Spleen (tissue), 11 donors: Measurements from ENCODE around the gene HSPB6. TPM values are rescaled to one million over a fixed set of nuclear protein-coding genes. Genes with fewer than 3 reads are reported as not detected.
"Not testable (repeated sequence)": the region's sequence is repeated elsewhere in the genome, so short reads cannot be mapped to it uniquely, and the experiment has no call there.

Source experiments
- DNase-seq: peaks from one replicate; pipeline ENCODE4 v3.0.0-alpha.2; 2020
- H3K27ac ChIP-seq, 8 donors: fragments of 200-600 bp; sonication (generic) in 7 of 8; 1 replicate in 4 of 8; 2 replicates in 4 of 8; pipeline versions ENCODE4 v1.5.0 to v1.8.0; 2016 to 2021; ENCODE audit warnings: inconsistent platforms in 4 of 8, mild to moderate bottlenecking in 4 of 8, moderate library complexity in 1 of 8
- H3K27me3 ChIP-seq, 7 donors: fragments of 200-600 bp; sonication (generic) in 6 of 7; replicated peaks in 1 of 7; 1 replicate in 4 of 7; 2 replicates in 3 of 7; pipeline versions ENCODE4 v1.5.0 to v1.8.0; 2016 to 2021; ENCODE audit warnings: inconsistent platforms in 3 of 7, mild to moderate bottlenecking in 1 of 7
- H3K36me3 ChIP-seq, 6 donors: fragments of 200-600 bp; sonication (generic) in 5 of 6; 1 replicate in 4 of 6; 2 replicates in 2 of 6; pipeline versions ENCODE4 v1.5.0 to v1.8.0; 2016 to 2021; ENCODE audit warnings: inconsistent platforms in 2 of 6
- H3K4me1 ChIP-seq, 6 donors: fragments of 200-600 bp; sonication (generic) in 5 of 6; 1 replicate in 3 of 6; 2 replicates in 3 of 6; pipeline versions ENCODE4 v1.5.0 to v1.8.0; 2016 to 2021; ENCODE audit warnings: inconsistent platforms in 3 of 6
- H3K4me3 ChIP-seq, 8 donors: fragments of 200-600 bp; sonication (generic) in 7 of 8; 1 replicate in 4 of 8; 2 replicates in 4 of 8; pipeline versions ENCODE4 v1.5.0 to v1.8.0; 2016 to 2021; ENCODE audit warnings: inconsistent platforms in 4 of 8, mild to moderate bottlenecking in 4 of 8, moderate library complexity in 2 of 8
- H3K9me3 ChIP-seq, 8 donors: fragments of 200-600 bp; sonication (generic) in 7 of 8; 1 replicate in 4 of 8; 2 replicates in 4 of 8; pipeline versions ENCODE4 v1.5.0 to v1.8.0; 2016 to 2021; ENCODE audit warnings: inconsistent platforms in 4 of 8
- CTCF ChIP-seq, 11 experiments: fragments of 200-600 bp in 7 of 11; fragments of 450-650 bp in 4 of 11; sonication (generic) in 4 of 11; IDR thresholded peaks in 8 of 11; conservative IDR thresholded peaks in 3 of 11; 1 replicate in 7 of 11; 2 replicates in 4 of 11; pipeline versions ENCODE4 v1.4.0 to v1.8.0; 2016 to 2021; ENCODE audit warnings: antibody characterized with exemption in 11 of 11, inconsistent platforms in 4 of 11, mild to moderate bottlenecking in 1 of 11
- POLR2A ChIP-seq, 3 donors: fragments of 450-650 bp; IDR thresholded peaks; one replicate each; pipeline ENCODE4 v1.5.1; 2017; ENCODE audit warnings: antibody characterized with exemption in 3 of 3, mild to moderate bottlenecking in 1 of 3
- POLR2AphosphoS5 ChIP-seq, 3 donors: sonication (generic); formaldehyde crosslinking; IDR thresholded peaks; one replicate each; pipeline ENCODE4 v1.5.1; 2017; ENCODE audit warnings: antibody characterized with exemption in 3 of 3
- WGBS, 5 donors: extraction: QIAGEN DNeasy Blood & Tissue Kit in 3 of 5; methylation state at CpG; one replicate each; pipeline versions ENCODE4 v1.1.5 to v1.1.7; 2013 to 2018; 5-methylcytosine and 5-hydroxymethylcytosine counted together
- intact Hi-C: fragments of 100-400 bp; cut with DNase I; formaldehyde crosslinking; loops from one replicate; pipeline ENCODE4 v1.15.0; 2023; ENCODE audit warnings: low total_unique reads
- polyA plus RNA-seq, 3 donors: library from polyadenylated mRNA; stranded (reverse); fragments of 200-250 nt; gene quantifications; one replicate each; pipeline ENCODE4 v1.2.1, GENCODE V29; 2013
- total RNA-seq, 7 donors: library from RNA; depleted of rRNA in 3 of 7; stranded (reverse); fragments of >200 nt in 3 of 7; fragmentation: NEBNext Ultra II Directional in 4 of 7; extraction: Animal tissue kit (Norgen Biotek cat#: 25700) in 4 of 7; gene quantifications; one replicate each; pipeline versions ENCODE4 v1.1.0 to v1.2.1, GENCODE V29; 2016 to 2021
- donor health status: healthy with polysubstance abuse.
- donor health status: DM: no; HTN: no; CAD: no; lungs with moderate emphysema.
- donor health status: DM: no; HTN: no; CAD: no.
- donor health status: Bipolar disorder and iron deficiency.
- donor health status: healthy.
- donor health status: DM: no; HTN: no; CAD: no.
- donor health status: DM: yes; HTN: yes; CAD: no.

Gene HSPB6
- total and polyA plus RNA-seq, 10 donors: 2.1 to 11.0 (median 4.4) TPM

DNA sequence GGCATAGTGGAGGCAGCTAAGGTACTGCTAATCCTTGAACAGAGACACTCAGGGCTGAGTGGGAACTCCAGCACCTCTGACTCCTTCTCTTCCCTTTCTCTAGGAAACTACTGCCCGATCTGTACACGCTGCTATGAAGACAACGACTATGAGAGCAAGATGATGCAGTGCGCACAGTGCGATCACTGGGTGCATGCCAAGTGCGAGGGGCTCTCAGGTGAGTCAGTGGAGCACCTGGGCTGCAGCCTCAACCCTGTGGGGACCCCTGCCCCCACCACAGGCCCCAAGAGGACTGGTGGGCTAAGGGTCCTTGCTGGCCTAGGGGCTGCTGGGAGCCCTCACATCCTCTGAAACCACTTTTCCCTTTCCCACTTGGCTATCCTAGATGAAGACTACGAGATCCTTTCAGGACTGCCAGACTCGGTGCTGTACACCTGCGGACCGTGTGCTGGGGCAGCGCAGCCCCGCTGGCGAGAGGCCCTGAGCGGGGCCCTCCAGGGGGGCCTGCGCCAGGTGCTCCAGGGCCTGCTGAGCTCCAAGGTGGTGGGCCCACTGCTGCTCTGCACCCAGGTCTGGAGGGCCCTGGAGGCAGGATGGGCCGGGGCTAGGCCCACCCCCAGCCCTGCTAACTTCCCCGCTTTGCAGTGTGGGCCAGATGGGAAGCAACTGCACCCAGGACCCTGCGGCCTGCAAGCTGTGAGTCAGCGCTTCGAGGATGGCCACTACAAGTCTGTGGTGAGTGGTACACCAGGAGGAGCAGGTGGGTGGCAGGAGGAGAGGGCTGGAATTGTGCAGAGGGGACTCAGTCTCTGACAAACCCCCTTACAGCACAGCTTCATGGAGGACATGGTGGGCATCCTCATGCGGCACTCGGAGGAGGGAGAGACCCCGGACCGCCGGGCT is 29.5 kb downstream of the HSPB6 start:
- no peak overlapping the region for H3K4me3 ChIP-seq
- peaks cover 0 to 100% (median 100%) of the 10 kb centered on the region in 6 donors for H3K36me3 ChIP-seq
- DNase-seq: no peak
- WGBS, 5 donors: 94 to 96% (median 95%) methylated on average over 17 to 25 of the region's 25 CpGs
- intact Hi-C loops: no loop called here
- no peak overlapping the region for H3K27ac ChIP-seq
- H3K4me1 ChIP-seq: peaks cover 0 to 9% (median 0%) of the 10 kb centered on the region in 6 donors
- no peaks in the 10 kb centered on the region for H3K9me3 ChIP-seq
- no peaks in the 10 kb centered on the region for H3K27me3 ChIP-seq
- no peak for TF ChIP-seq POLR2A (IDR thresholded peaks at IDR 0.05)
- TF ChIP-seq CTCF (IDR thresholded peaks at IDR 0.05 in 8 of 11, conservative IDR thresholded peaks at IDR 0.05 in 3 of 11): no peak
- TF ChIP-seq POLR2AphosphoS5 (IDR thresholded peaks at IDR 0.05): peak in 1 of 3 donors; percentile 37

- DNase-seq: no peak
- no peak for TF ChIP-seq POLR2A (IDR thresholded peaks at IDR 0.05)
- TF ChIP-seq POLR2AphosphoS5 (IDR thresholded peaks at IDR 0.05): peak in 1 of 3 donors; percentile 47
- no peak for TF ChIP-seq CTCF (IDR thresholded peaks at IDR 0.05 in 8 of 11, conservative IDR thresholded peaks at IDR 0.05 in 3 of 11)
- H3K4me3 ChIP-seq: no peak overlapping the region
- peaks cover 0 to 29% (median 2%) of the 10 kb centered on the region in 6 donors for H3K4me1 ChIP-seq
- peaks cover 0 to 100% (median 96%) of the 10 kb centered on the region in 6 donors for H3K36me3 ChIP-seq
- intact Hi-C loops: no loop called here
- WGBS, 5 donors: 95 to 98% (median 96%) methylated on average over 23 of the region's 23 CpGs
- H3K27ac ChIP-seq: no peak overlapping the region
- no peaks in the 10 kb centered on the region for H3K27me3 ChIP-seq
- H3K9me3 ChIP-seq: no peaks in the 10 kb centered on the region
These were observed 31.5 kb downstream of the HSPB6 start for GRCh38 chr19:35725216-35725861.

GRCh38 chr19:35724560-35724959 is 32.3 kb downstream of the HSPB6 start:
- Histone ChIP-seq H3K4me1 (peaks cover 2 to 37% (median 9%) of the 10 kb centered on the region in 6 donors), H3K9me3 (no peaks in the 10 kb centered on the region), H3K27ac (no peak overlapping the region), H3K4me3 (no peak overlapping the region), H3K36me3 (peaks cover 0 to 100% (median 96%) of the 10 kb centered on the region in 6 donors), H3K27me3 (no peaks in the 10 kb centered on the region)
- DNase-seq: no peak
- TF ChIP-seq POLR2AphosphoS5 (IDR thresholded peaks at IDR 0.05) (peak in 1 of 3 donors; percentile 51), CTCF (IDR thresholded peaks at IDR 0.05 in 8 of 11, conservative IDR thresholded peaks at IDR 0.05 in 3 of 11) (no peak)
- intact Hi-C loops: no loop called here
- WGBS, 5 donors: 95 to 99% (median 97%) methylated on average over 11 to 12 of the region's 12 CpGs

DNA sequence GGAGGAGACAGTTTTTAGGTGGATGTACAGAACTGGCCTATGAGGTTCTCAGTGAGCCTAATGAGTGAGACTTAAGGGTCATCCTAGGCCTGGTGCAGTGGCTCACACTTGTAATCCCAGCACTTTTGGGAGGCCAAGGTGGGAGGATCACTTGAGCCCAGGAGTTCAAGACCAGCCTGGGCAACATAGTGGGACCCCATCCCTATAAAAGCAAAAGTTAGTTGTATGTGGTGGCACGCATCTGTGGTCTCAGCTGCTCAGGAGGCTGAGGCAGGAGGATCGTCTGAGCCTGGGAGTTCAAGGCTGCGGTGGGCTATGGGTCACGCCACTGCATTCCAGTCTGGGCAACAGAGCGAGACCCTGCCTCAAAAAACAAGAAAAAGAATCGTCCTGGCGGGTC is 32.7 kb downstream of the HSPB6 start:
- H3K9me3 ChIP-seq, intact Hi-C loops, H3K27me3 ChIP-seq, H3K27ac ChIP-seq, H3K4me3 ChIP-seq, DNase-seq: not testable (repeated sequence)
- peaks cover 0 to 98% (median 91%) of the 10 kb centered on the region in 6 donors for H3K36me3 ChIP-seq
- peaks cover 6 to 41% (median 14%) of the 10 kb centered on the region in 6 donors for H3K4me1 ChIP-seq
- 95 to 100% (median 96%) methylated on average over 7 of the region's 7 CpGs for WGBS, 5 donors
